OCI-LY7 (cell line): ENCODE data around the gene KIAA0513. TPM values are rescaled to one million over a fixed set of nuclear protein-coding genes. Genes with fewer than 3 reads are reported as not detected.

Source experiments
- BruUV-seq: library from RNA; stranded (reverse); fragments of 400-500 nt; replicated peaks from 2 replicates; lab custom pipeline; 2021; lab: Mats Ljungman, UMichigan
- CTCF ChIA-PET: fragments of 300-600 bp; sonication (Branson Sonifier 250); formaldehyde crosslinking; loops from one replicate; lab custom pipeline; 2022; ENCODE audit warnings: antibody characterized with exemption; ENCODE audit not compliant: unreplicated experiment; lab: Charles Lee
- POLR2A ChIA-PET: fragments of 300-600 bp; sonication (Branson Sonifier 250); formaldehyde crosslinking; loops from one replicate; lab custom pipeline; 2022; ENCODE audit warnings: antibody characterized with exemption; lab: Charles Lee
- DNase-seq: peaks from one replicate; pipeline ENCODE4 v3.0.0-alpha.2; 2015; ENCODE audit warnings: low spot score
- H2AFZ ChIP-seq: fragments of 200-600 bp; sonication (generic), shearing (Covaris generic); 2 replicates; pipeline ENCODE4 v1.6.1; 2014; ENCODE audit warnings: mild to moderate bottlenecking, antibody characterized with exemption, low read length, moderate library complexity
- H3K27ac ChIP-seq: fragments of 200-600 bp; sonication (generic); 2 replicates; pipeline ENCODE4 v1.5.1; 2014; ENCODE audit warnings: mixed run types, low read depth, mild to moderate bottlenecking, moderate library complexity, low read length, inconsistent platforms; ENCODE audit not compliant: poor library complexity, severe bottlenecking
- H3K36me3 ChIP-seq: fragments of 200-600 bp; sonication (generic); 2 replicates; pipeline ENCODE4 v1.6.1; 2014; ENCODE audit warnings: mild to moderate bottlenecking, antibody characterized with exemption, low read length, moderate library complexity, mixed read lengths; ENCODE audit not compliant: insufficient read depth
- H3K4me1 ChIP-seq: fragments of 200-600 bp; sonication (generic); 2 replicates; pipeline ENCODE4 v1.5.1; 2014; ENCODE audit warnings: mild to moderate bottlenecking, low read length; ENCODE audit not compliant: insufficient read depth, poor library complexity, severe bottlenecking
- H3K4me2 ChIP-seq: fragments of 200-600 bp; sonication (generic); 2 replicates; pipeline ENCODE4 v1.6.1; 2014; ENCODE audit warnings: mild to moderate bottlenecking, low read length
- H3K4me3 ChIP-seq: fragments of 200-600 bp; sonication (generic); 2 replicates; pipeline ENCODE4 v1.5.1; 2014; ENCODE audit warnings: mild to moderate bottlenecking, low read depth, low read length; ENCODE audit not compliant: poor library complexity, severe bottlenecking
- H3K79me2 ChIP-seq: fragments of 200-600 bp; sonication (generic); 2 replicates; pipeline ENCODE4 v1.6.1; 2016; ENCODE audit warnings: low read depth, mild to moderate bottlenecking, low read length, moderate library complexity, mixed read lengths; ENCODE audit not compliant: insufficient read depth
- H3K9me2 ChIP-seq: fragments of 200-600 bp; sonication (generic); 2 replicates; pipeline ENCODE4 v1.6.1; 2016; ENCODE audit warnings: mild to moderate bottlenecking, low read length, mixed read lengths; ENCODE audit not compliant: insufficient read depth
- H3K9me3 ChIP-seq: fragments of 200-600 bp; sonication (generic); 2 replicates; pipeline ENCODE4 v1.6.1; 2014; ENCODE audit warnings: mild to moderate bottlenecking, mixed run types, low read length, mixed read lengths
- H4K20me1 ChIP-seq: fragments of 200-600 bp; sonication (generic); 2 replicates; pipeline ENCODE4 v1.6.1; 2014; ENCODE audit warnings: mild to moderate bottlenecking, antibody characterized with exemption, low read length, moderate library complexity, mixed read lengths; ENCODE audit not compliant: insufficient read depth
- EZH2phosphoT487 ChIP-seq: fragments of 200-600 bp; sonication (generic); IDR thresholded peaks from 2 replicates; pipeline ENCODE4 v1.6.1; 2018; ENCODE audit warnings: low read depth, borderline replicate concordance, mild to moderate bottlenecking, mixed run types, antibody characterized with exemption, low read length, moderate library complexity, mixed read lengths
- intact Hi-C: fragments of 100-400 bp; cut with micrococcal nuclease; formaldehyde crosslinking; loops from one replicate; pipeline ENCODE4 v1.10.0; 2022; ENCODE audit not compliant: unreplicated experiment
- total RNA-seq, 2 experiments: library from RNA; depleted of rRNA in 1 of 2; stranded (reverse); fragments of >200 nt in 1 of 2; shearing (Covaris generic) in 1 of 2; gene quantifications; 2 replicates each; pipeline ENCODE4 v1.2.3, GENCODE V29; 2014 to 2022
- TF ChIP-seq, protein P1 (sequence below): fragments of 200-600 bp; sonication (generic); conservative IDR thresholded peaks from 2 replicates; pipeline ENCODE4 v1.5.1; 2014; ENCODE audit warnings: mild to moderate bottlenecking, antibody characterized with exemption, low read length, moderate library complexity, mixed read lengths

KIAA0513 gene
- total RNA-seq, 2 experiments from 2014 or later, result 0.88 to 4.8 TPM

DNA sequence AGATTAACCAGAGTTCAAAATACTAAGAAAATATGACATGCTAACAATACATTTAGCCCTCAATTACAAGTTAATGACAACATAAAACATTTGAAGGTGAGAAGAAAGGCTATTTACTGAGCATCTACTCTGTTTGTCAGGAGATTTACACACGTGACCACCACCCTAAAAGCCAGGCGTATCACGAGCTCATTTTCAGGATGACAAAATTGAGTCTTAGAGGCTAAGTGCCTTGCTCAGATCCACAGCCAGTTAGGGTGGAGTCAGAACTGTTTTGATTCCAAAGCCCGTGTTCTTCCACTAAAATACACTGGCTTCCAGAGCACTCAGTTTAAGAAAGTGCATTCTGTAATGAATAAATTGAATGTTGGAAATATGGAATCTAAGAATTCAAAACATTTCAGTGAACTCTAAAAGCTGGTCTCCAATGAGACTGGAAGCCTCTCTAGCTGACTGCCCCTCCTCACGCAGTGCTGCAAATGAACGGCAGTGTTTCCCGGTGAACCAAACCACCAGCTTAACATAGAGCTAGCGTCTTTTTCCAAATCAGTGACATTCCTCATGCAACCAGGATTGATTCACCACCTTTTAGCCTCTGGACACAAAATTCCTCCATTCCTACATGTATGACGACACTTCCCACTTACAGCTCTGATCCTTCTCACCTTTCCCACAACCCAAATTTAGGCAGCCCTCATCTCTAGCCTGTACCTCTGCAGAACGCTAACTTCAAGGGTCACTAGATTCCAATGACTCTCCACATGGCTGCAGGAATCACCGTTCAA, 22.1 kb upstream of the KIAA0513 start:
- no TSS peak for BruUV-seq
- POLR2A ChIA-PET, result no interaction called here
- no peak overlapping the region for H2AFZ ChIP-seq
- no peaks in the 10 kb centered on the region for H3K9me2 ChIP-seq
- no peak overlapping the region for H3K4me2 ChIP-seq
- H3K4me3 ChIP-seq, result no peak overlapping the region
- no peak overlapping the region for H3K27ac ChIP-seq
- H3K36me3 ChIP-seq, result peaks cover 10% of the 10 kb centered on the region; the same call in 1 of the 2 replicates
- no peak for DNase-seq
- peaks cover 46% of the 10 kb centered on the region; the same call in 1 of the 2 replicates for H3K79me2 ChIP-seq
- H3K9me3 ChIP-seq, result no peaks in the 10 kb centered on the region
- no peak for TF ChIP-seq EZH2phosphoT487
- TF ChIP-seq, protein P1, sequence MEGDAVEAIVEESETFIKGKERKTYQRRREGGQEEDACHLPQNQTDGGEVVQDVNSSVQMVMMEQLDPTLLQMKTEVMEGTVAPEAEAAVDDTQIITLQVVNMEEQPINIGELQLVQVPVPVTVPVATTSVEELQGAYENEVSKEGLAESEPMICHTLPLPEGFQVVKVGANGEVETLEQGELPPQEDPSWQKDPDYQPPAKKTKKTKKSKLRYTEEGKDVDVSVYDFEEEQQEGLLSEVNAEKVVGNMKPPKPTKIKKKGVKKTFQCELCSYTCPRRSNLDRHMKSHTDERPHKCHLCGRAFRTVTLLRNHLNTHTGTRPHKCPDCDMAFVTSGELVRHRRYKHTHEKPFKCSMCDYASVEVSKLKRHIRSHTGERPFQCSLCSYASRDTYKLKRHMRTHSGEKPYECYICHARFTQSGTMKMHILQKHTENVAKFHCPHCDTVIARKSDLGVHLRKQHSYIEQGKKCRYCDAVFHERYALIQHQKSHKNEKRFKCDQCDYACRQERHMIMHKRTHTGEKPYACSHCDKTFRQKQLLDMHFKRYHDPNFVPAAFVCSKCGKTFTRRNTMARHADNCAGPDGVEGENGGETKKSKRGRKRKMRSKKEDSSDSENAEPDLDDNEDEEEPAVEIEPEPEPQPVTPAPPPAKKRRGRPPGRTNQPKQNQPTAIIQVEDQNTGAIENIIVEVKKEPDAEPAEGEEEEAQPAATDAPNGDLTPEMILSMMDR, result no peak
- H3K4me1 ChIP-seq, result peaks cover 15% of the 10 kb centered on the region
- CTCF ChIA-PET, result no interaction called here
- intact Hi-C loops, result no loop called here
- peaks cover 10% of the 10 kb centered on the region; the same call in 1 of the 2 replicates for H4K20me1 ChIP-seq

DNA sequence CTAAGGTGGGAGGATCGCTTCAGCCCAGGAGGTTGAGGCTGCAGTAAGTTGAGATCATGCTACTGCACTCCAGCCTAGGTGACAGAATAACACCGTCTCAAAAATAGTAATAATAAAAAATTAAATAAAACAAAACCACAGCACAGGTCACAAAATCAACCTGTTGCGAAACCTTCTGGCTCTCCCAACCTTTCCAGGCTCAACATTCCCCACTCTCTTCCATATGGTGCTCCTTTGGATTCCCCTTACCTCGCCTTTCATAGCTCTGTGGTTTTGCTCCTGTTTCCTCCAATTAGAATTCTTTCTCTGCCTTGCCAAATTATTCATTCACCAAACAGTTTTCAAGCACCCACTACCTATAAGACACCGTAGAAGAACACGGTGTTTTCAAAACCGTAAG, 21.0 kb upstream of the KIAA0513 start:
- Histone ChIP-seq H3K4me3 (no peak overlapping the region), H3K4me1 (peaks cover 15% of the 10 kb centered on the region), H4K20me1 (peaks cover 10% of the 10 kb centered on the region; the same call in 1 of the 2 replicates), H3K9me2 (no peaks in the 10 kb centered on the region), H2AFZ (no peak overlapping the region), H3K79me2 (peaks cover 51% of the 10 kb centered on the region; the same call in 1 of the 2 replicates), H3K4me2 (no peak overlapping the region), H3K9me3 (no peaks in the 10 kb centered on the region), H3K36me3 (0 out of 2 replicates have a peak, but pooled peaks cover 6% of the 10 kb centered on the region), H3K27ac (no peak overlapping the region)
- ChIA-PET POLR2A (no interaction called here), CTCF (no interaction called here)
- TF ChIP-seq EZH2phosphoT487, result no peak
- TF ChIP-seq, protein P1, result no peak
- BruUV-seq, result no TSS peak
- intact Hi-C loops, result no loop called here
- no peak for DNase-seq
